C4-2B (cell line): ENCODE results near the gene PDGFRB.

Source experiments
- CTCF ChIP-seq: fragments of 450-650 bp; conservative IDR thresholded peaks from 2 replicates; pipeline ENCODE4 v1.5.1; 2017; ENCODE audit warnings: mild to moderate bottlenecking
- ZFX ChIP-seq: fragments of 450-650 bp; IDR thresholded peaks from 2 replicates; pipeline ENCODE4 v1.6.1; 2017

GRCh38 chr5:150114773-150115408 lies 40.8 kb downstream of the PDGFRB start:
- no peak for TF ChIP-seq CTCF
- no peak for TF ChIP-seq ZFX
